ENCODE data around the gene LHFPL6.

GRCh38 chr13:39329182-39329639 is 273.8 kb downstream of the LHFPL6 start:
- TF ChIP-seq GATA2 (IDR thresholded peaks at IDR 0.05; ENCODE audit: low read depth, low read length) (no peak), GATA3 (IDR thresholded peaks at IDR 0.05; ENCODE audit: low read depth, low read length) (no peak)
